AG10803 (cell line): ENCODE data around the gene TCERG1L.

ENCODE experiments used
- DNase-seq: peaks from one replicate; pipeline ENCODE4 v3.0.0; 2010; ENCODE audit warnings: low read depth
- H3K4me3 ChIP-seq: 2 replicates; pipeline ENCODE4 v1.5.1; 2011; ENCODE audit warnings: mild to moderate bottlenecking, low read length, control low read depth
- CTCF ChIP-seq: conservative IDR thresholded peaks from 2 replicates; pipeline ENCODE4 v1.5.1; 2011; ENCODE audit warnings: mild to moderate bottlenecking, low read length, control low read depth, inconsistent platforms

The TCERG1L gene

GRCh38 chr10:131062621-131063260 is 248.8 kb downstream of the TCERG1L start:
- no peak for TF ChIP-seq CTCF
- no peak for DNase-seq
- no peak overlapping the region for H3K4me3 ChIP-seq

DNA sequence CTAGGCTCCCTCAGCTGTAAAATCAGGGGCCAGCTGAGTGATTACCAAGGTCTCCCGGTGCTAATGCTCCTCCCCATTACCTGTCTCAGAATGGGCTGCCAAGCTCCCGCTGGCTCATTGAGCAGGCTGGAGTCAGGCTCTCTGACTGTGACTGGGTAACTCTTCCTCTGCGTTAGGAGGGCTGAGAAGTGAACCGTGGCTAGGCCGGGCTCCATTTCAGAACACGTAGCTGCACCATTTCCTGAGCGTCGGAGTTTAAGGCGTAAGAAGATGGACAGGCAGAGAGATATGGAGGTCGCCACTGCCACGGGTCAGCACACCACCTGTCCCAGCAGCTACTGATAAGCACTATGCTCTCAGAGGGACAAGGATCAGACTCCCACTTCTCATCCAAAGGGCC is 250.3 kb downstream of the TCERG1L start:
- TF ChIP-seq CTCF: no peak
- no peak for DNase-seq
- H3K4me3 ChIP-seq: no peak overlapping the region

- TF ChIP-seq CTCF: no peak
- H3K4me3 ChIP-seq: no peak overlapping the region
- no peak for DNase-seq
Measured at GRCh38 chr10:131059881-131060280, 251.6 kb downstream of the TCERG1L start.

DNA sequence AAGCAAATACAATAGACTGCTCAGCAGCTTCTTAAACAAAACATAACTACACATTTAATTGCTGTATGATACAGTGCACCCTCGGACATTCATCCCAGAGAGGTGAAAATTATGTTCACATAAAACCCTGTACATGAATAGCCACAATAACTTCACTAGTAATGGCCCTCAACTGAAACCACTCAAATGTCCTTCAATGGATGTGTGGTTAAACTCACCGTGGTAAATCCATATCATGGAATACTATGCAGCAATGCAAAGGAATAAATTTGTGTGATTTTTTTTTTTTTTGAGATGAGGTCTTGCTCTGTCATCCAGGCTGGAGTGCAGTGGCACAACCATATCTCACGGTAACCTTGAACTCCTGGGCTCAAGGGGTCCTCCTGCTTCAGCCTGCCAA is 252.7 kb downstream of the TCERG1L start:
- no peak for TF ChIP-seq CTCF
- no peak overlapping the region for H3K4me3 ChIP-seq
- no peak for DNase-seq

- DNase-seq: no peak
- TF ChIP-seq CTCF: no peak
- no peak overlapping the region for H3K4me3 ChIP-seq
Measured at GRCh38 chr10:131056781-131057180, 254.7 kb downstream of the TCERG1L start.

- H3K4me3 ChIP-seq: no peak overlapping the region
- no peak for TF ChIP-seq CTCF
Measured at GRCh38 chr10:131056091-131056579, 255.4 kb downstream of the TCERG1L start.

GRCh38 chr10:131055437-131055836 is 256.1 kb downstream of the TCERG1L start:
- no peak for TF ChIP-seq CTCF
- H3K4me3 ChIP-seq: no peak overlapping the region
- no peak for DNase-seq

More at GRCh38 chr10:131056091-131056579, 255.4 kb downstream of the TCERG1L start:
- DNase-seq: no peak
